ENCODE results near the gene SNRPD2. TPM values are rescaled to one million over a fixed set of nuclear protein-coding genes. Genes with fewer than 3 reads are reported as not detected.
A peak's percentile ranks its signal among the peaks of the same experiment; 100 is the strongest.

The SNRPD2 gene
- total RNA-seq, 1 experiment from 2014 or later, result 793 TPM

- Histone ChIP-seq H2AFZ (ENCODE audit: low read length) (no peak overlapping the region), H4K5ac (ENCODE audit: insufficient read length, low read depth, low read length) (no peak overlapping the region), H3K23me2 (ENCODE audit: insufficient read length, low read depth, low read length, poor library complexity, severe bottlenecking) (peaks cover 14% of the 10 kb centered on the region), H2BK20ac (ENCODE audit: low read depth, low read length, poor library complexity, severe bottlenecking) (no peak overlapping the region), H4K8ac (replicated peaks; ENCODE audit: insufficient read length, low read depth, low read length) (no peak overlapping the region), H3K23ac (ENCODE audit: insufficient read length, low read depth, low read length) (no peak overlapping the region), H3T11ph (ENCODE audit: low read length) (no peak overlapping the region), H2BK5ac (ENCODE audit: insufficient read length, low read length) (peak overlapping the region; percentile 31), H3K4me2 (ENCODE audit: insufficient read depth, insufficient read length, low read length) (peak overlapping the region; percentile 58), H3K14ac (ENCODE audit: insufficient read depth, low read length) (peak overlapping the region; percentile 82; the same call in 1 of the 2 replicates), H3K9ac (ENCODE audit: extremely low read depth, insufficient read length, low read length) (peak overlapping the region; percentile 52), H3K79me2 (ENCODE audit: insufficient read depth, low read length) (peaks cover 12% of the 10 kb centered on the region; the same call in 1 of the 2 replicates), H3K18ac (ENCODE audit: insufficient read length, low read depth, low read length) (peak overlapping the region; percentile 73), H3K4me1 (ENCODE audit: insufficient read depth, low read length) (no peaks in the 10 kb centered on the region), H4K20me1 (ENCODE audit: control insufficient read depth, insufficient read depth, insufficient read length) (no peaks in the 10 kb centered on the region), H2BK15ac (ENCODE audit: low read depth, low read length) (peak overlapping the region; percentile 5; the same call in 1 of the 2 replicates), H3K79me1 (ENCODE audit: insufficient read depth, low read depth, low read length, poor library complexity, severe bottlenecking) (peaks cover 3% of the 10 kb centered on the region), H2AK5ac (ENCODE audit: insufficient read length, low read length) (no peak overlapping the region), H3K27ac (ENCODE audit: insufficient read length, low read depth, low read length) (peak overlapping the region; percentile 74), H3K9me3 (ENCODE audit: control insufficient read depth, low read depth, low read length) (no peaks in the 10 kb centered on the region), H3K56ac (ENCODE audit: insufficient read length, low read depth, low read length) (no peak overlapping the region), H3K4ac (ENCODE audit: low read depth, low read length) (peak overlapping the region; percentile 15; the same call in 1 of the 2 replicates), H4K91ac (ENCODE audit: insufficient read length, low read depth, low read length) (no peak overlapping the region), H2BK12ac (ENCODE audit: insufficient read length, low read depth, low read length) (peak overlapping the region; percentile 1), H3K27me3 (ENCODE audit: insufficient read depth, low read length) (no peaks in the 10 kb centered on the region), H2BK120ac (ENCODE audit: low read depth, low read length, poor library complexity, severe bottlenecking) (peak overlapping the region; percentile 78)
- WGBS (ENCODE audit: extremely low coverage, insufficient read length, low lambda C conversion rate), result no CpG with 5 or more reads among the region's 12 CpGs
- no peaks in the 10 kb centered on the region for H3K9me3 Mint-ChIP-seq
- no peak for TF ChIP-seq CTCF (conservative IDR thresholded peaks at IDR 0.05)
- H3K4me1 Mint-ChIP-seq, result peaks cover 28 to 29% of the 10 kb centered on the region in 2 experiments
- no peaks in the 10 kb centered on the region for H3K27me3 Mint-ChIP-seq (ENCODE audit: low read depth)
- H3K36me3 Mint-ChIP-seq (ENCODE audit: insufficient read depth in 1 of 3, low read depth in 3 of 3), result peaks cover 15 to 31% (median 26%) of the 10 kb centered on the region in 3 experiments; a peak in 6 of 7 replicates
- peak overlapping the region; percentile 91 to 96 for H3K4me3 Mint-ChIP-seq
- DNase-seq, result peak; percentile 50
- H3K27ac Mint-ChIP-seq, result peak overlapping the region; percentile 87 to 99 (median 97)
These were observed 26.4 kb upstream of the SNRPD2 start for GRCh38 chr19:45717983-45718650.

Data from H9 (cell line).